ENCODE data around the gene TMEM87A.

GRCh38 chr15:42218953-42219592 is 54.2 kb downstream of the TMEM87A start:
- TF ChIP-seq CTCF (IDR thresholded peaks at IDR 0.05; ENCODE audit: borderline replicate concordance, extremely low read depth, low read length, poor library complexity, severe bottlenecking) (no peak), EZH2 (IDR thresholded peaks at IDR 0.05; ENCODE audit: borderline replicate concordance, low read depth, low read length, severe bottlenecking) (no peak)

Data from DND-41 (cell line).